ENCODE data around the gene PDE4D. TPM values are rescaled to one million over a fixed set of nuclear protein-coding genes. Genes with fewer than 3 reads are reported as not detected.

Gene PDE4D
- total and polyA plus RNA-seq, 2 of the 4 experiments (the other 2 are of a cell fraction) = 1.4 to 7.9 TPM

GRCh38 chr5:59066367-59067163 lies 827.0 kb downstream of the PDE4D start:
- Histone ChIP-seq H3K27ac (ENCODE audit: insufficient read depth, low read length) (no peak overlapping the region; the same call in 1 of the 2 replicates), H2AK5ac (ENCODE audit: low read depth, low read length) (peak overlapping the region; percentile 72), H3K23ac (ENCODE audit: low read depth, low read length) (peak overlapping the region; percentile 38; the same call in 1 of the 2 replicates), H4K5ac (ENCODE audit: low read depth, low read length) (peak overlapping the region; percentile 1; the same call in 1 of the 2 replicates), H3K14ac (replicated peaks; ENCODE audit: low read depth, low read length) (peak overlapping the region; percentile 73), H4K8ac (ENCODE audit: low read depth in 2 of 2, low read length in 2 of 2) (peak overlapping the region; percentile 36 to 68; a peak in 2 of 4 replicates), H3K36me3 (ENCODE audit: control insufficient read depth, insufficient read depth, low read length) (no peaks in the 10 kb centered on the region), H3K9ac (ENCODE audit: low read depth, low read length) (no peak overlapping the region), H2AFZ (replicated peaks; ENCODE audit: low read length, poor library complexity) (peak overlapping the region; percentile 60), H2BK120ac (ENCODE audit: low read depth, low read length) (peak overlapping the region; percentile 69), H3K9me3 (ENCODE audit: control insufficient read depth, insufficient read depth, low read length) (no peaks in the 10 kb centered on the region), H4K20me1 (ENCODE audit: insufficient read depth, low read length) (no peaks in the 10 kb centered on the region), H2BK20ac (ENCODE audit: low read depth, low read length) (peak overlapping the region; percentile 78), H3K18ac (ENCODE audit: low read depth, low read length) (peak overlapping the region; percentile 77; the same call in 1 of the 2 replicates), H3K9me1 (ENCODE audit: insufficient read depth, low read length) (peaks cover 8% of the 10 kb centered on the region), H4K91ac (ENCODE audit: insufficient read depth, low read depth, low read length) (peak overlapping the region; percentile 66; the same call in 1 of the 2 replicates), H2BK15ac (ENCODE audit: low read depth, low read length) (peak overlapping the region; percentile 92), H3K4me3 (ENCODE audit: insufficient read depth, low read depth, low read length) (no peak overlapping the region), H3K56ac (ENCODE audit: extremely low read depth, insufficient read depth, low read length) (no peak overlapping the region), H2AK9ac (replicated peaks; ENCODE audit: low read depth, low read length, poor library complexity) (peak overlapping the region; percentile 44), H3K4ac (ENCODE audit: low read depth, low read length) (peak overlapping the region; percentile 79), H3K79me1 (ENCODE audit: low read depth in 1 of 2, low read length in 2 of 2) (0 out of 4 replicates have a peak, but pooled peaks cover 0 to 3% of the 10 kb centered on the region in 2 experiments), H3K4me2 (ENCODE audit: low read depth, low read length) (no peak overlapping the region), H3K27me3 (ENCODE audit: control insufficient read depth, insufficient read depth, low read length) (no peaks in the 10 kb centered on the region), H3K4me1 (ENCODE audit: control insufficient read depth, insufficient read depth, low read length) (peaks cover 9% of the 10 kb centered on the region), H2BK5ac (ENCODE audit: low read depth, low read length, poor library complexity, severe bottlenecking) (peak overlapping the region; percentile 89)
- dilution Hi-C loops (cut with HindIII; ENCODE audit: low sequenced_read_pairs, unreplicated experiment) = no loop called here
- no TSS peak for BruUV-seq (replicated peaks)
- WGBS, 2 experiments (ENCODE audit: extremely low coverage in 2 of 2, insufficient read length in 1 of 2) = no CpG with 5 or more reads among the region's 5 CpGs
- CTCF ChIA-PET = no interaction called here
- intact Hi-C loops (cut with micrococcal nuclease) = no loop called here
- DNase-seq (peak; percentile 89), ATAC-seq (ENCODE audit: low read depth) (peak; percentile 14; the same call in 1 of the 2 replicates)
- TF ChIP-seq RCOR1 (IDR thresholded peaks at IDR 0.05; ENCODE audit: insufficient replicate concordance, low read length) = no peak
- no peak for TF ChIP-seq MXI1 (IDR thresholded peaks at IDR 0.05; ENCODE audit: borderline replicate concordance, low read depth, low read length)
- TF ChIP-seq NFE2L2 (IDR thresholded peaks at IDR 0.05; ENCODE audit: low read depth, low read length) = no peak
- 0 out of 2 replicates have a peak, but pooled peaks have one; percentile 0 for TF ChIP-seq FOS (IDR thresholded peaks at IDR 0.05; ENCODE audit: low read depth, low read length)
- in situ Hi-C loops (cut with MboI; ENCODE audit: low sequenced_read_pairs) = no loop called here
- POLR2A ChIA-PET (ENCODE audit: unreplicated experiment) = no interaction called here

All from IMR-90 (cell line).